ENCODE results near the gene SAP30BP.

Gene SAP30BP

DNA sequence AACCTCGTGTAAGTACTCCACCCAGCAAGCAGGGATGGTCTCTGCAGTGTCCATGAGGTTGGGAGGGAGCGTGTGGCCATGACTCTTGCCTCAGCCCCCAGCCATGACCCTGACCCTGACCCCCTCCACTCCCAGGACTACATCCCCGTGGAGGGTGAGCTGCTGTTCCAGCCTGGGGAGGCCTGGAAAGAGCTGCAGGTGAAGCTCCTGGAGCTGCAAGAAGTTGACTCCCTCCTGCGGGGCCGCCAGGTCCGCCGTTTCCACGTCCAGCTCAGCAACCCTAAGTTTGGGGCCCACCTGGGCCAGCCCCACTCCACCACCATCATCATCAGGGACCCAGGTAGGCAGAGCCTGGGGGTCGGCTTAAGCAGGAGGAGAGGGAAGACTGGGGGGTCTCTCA lies 81.6 kb downstream of the SAP30BP start:
- DNase-seq = no peak

GRCh38 chr17:75749545-75750389 lies 82.6 kb downstream of the SAP30BP start:
- peak; percentile 39 for DNase-seq

- no peak for DNase-seq
These were observed 83.7 kb downstream of the SAP30BP start for GRCh38 chr17:75750661-75751423.

- DNase-seq = no peak
These were observed 84.7 kb downstream of the SAP30BP start for GRCh38 chr17:75751676-75752404.

GRCh38 chr17:75752405-75752709 lies 85.2 kb downstream of the SAP30BP start:
- DNase-seq = no peak

DNA sequence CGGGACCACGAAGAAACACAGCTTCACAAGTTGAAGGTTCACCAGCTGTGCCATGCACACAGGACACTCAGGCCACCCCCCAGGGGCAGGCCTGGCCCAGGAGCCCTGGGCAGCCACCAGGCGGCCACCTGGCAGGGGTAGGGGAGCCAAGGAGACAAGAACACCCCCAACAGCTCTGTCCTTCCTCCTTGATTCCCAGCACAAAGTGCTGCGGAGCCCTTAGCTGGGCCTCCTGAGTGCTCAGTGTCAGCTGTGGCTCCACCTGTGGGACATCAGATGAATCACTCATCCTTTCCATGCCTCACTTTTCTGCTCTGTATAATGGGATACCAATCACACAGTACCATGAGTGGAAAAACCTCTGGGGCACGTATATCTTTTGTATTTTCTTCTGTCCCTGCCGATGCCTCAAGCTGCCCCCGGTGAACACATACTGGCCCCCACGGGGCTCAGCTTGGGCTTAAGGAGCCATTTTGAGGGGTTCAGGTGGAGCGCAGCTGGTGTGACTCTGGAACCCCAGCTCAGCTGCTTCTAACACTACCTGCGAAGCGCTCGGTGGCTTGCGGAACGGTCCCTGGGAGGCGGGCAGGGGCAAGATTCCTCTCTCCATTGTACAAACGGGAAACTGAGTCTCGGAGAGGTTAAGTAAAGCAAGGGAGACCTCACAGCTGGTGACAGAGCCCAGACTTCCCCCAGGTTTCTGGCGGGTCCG lies 85.8 kb downstream of the SAP30BP start:
- DNase-seq = no peak

DNA sequence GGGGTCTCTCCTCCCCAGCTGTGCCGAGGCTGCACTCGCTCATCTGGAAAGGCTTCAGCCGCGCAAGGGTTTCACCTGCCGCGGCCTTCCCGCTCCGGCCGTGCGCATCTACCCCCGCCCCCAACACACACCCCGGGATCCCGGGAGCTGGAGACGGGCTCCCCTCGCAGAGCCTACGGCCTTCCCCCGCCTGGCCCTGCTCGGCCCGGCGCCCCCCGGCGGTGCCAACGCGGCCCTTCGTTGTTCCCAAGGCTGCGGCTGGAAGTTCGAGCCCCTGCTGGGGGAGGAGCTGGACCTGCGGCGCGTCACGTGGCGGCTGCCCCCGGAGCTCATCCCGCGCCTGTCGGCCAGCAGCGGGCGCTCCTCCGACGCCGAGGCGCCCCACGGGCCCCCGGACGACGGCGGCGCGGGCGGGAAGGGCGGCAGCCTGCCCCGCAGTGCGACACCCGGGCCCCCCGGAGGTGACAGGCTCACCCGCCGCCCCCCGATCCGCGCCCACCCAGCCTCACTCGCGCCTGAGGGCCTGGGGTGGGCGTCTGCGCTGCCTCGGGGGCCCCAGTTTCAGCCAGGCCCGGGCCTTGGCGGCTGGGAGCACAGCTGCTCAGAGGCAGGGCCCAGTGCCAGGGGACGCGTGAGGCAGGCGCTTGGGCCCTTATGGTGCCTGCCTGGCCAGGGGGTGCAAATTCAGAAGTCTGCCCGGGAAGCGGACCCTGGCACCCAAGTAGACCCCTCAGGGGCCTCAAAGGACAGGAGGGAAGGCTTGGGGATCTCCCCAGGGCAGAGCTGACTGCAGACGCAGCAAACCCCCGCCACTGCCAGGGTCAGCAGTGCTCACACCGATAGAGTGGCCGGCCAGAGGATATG lies 86.6 kb downstream of the SAP30BP start:
- peak; percentile 43 for DNase-seq

- no peak for DNase-seq
These were observed 87.5 kb downstream of the SAP30BP start for GRCh38 chr17:75754378-75755204.

DNA sequence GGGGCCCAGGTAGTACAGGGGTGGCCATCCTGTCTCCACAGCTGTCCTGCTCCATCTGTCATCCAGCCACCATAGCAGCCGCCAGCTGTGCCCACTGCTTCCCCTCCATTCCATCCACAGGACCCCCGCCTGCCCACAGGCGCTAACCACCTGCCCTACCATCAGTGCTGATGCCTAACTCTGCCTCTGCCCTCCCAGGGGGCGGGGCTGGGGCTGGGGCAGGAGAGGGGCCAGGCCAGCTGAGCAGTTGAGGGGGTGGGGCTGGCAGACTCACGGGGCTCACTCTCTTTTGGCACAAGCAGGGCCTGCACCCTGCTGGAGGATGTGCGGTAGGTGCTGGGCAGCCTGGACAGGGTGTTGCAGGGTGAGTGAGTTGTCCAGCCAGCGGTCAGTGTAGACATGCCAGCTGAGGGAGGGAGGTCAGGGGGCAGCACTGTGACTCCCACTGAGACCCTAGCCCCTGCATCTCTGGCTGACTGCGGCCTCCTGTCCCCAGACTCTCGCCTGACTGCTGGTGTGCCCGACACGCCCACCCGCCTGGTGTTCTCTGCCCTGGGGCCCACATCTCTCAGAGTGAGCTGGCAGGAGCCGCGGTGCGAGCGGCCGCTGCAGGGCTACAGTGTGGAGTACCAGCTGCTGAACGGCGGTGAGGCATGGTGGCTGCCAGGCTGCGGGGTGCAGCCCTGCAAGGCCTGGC lies 88.2 kb downstream of the SAP30BP start:
- no peak for DNase-seq

GRCh38 chr17:75755990-75756389 lies 88.9 kb downstream of the SAP30BP start:
- DNase-seq = no peak

DNA sequence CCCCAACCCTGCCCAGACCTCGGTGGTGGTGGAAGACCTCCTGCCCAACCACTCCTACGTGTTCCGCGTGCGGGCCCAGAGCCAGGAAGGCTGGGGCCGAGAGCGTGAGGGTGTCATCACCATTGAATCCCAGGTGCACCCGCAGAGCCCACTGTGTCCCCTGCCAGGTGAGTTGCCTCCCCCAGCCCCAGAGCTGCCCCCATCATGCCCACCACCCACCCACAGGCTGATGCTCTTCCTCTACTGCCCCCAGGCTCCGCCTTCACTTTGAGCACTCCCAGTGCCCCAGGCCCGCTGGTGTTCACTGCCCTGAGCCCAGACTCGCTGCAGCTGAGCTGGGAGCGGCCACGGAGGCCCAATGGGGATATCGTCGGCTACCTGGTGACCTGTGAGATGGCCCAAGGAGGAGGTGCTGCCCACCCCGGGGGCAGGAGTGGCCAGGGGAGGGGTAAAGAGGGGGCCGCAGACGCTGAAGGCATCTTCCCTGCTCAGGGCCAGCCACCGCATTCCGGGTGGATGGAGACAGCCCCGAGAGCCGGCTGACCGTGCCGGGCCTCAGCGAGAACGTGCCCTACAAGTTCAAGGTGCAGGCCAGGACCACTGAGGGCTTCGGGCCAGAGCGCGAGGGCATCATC lies 89.4 kb downstream of the SAP30BP start:
- DNase-seq = no peak

DNA sequence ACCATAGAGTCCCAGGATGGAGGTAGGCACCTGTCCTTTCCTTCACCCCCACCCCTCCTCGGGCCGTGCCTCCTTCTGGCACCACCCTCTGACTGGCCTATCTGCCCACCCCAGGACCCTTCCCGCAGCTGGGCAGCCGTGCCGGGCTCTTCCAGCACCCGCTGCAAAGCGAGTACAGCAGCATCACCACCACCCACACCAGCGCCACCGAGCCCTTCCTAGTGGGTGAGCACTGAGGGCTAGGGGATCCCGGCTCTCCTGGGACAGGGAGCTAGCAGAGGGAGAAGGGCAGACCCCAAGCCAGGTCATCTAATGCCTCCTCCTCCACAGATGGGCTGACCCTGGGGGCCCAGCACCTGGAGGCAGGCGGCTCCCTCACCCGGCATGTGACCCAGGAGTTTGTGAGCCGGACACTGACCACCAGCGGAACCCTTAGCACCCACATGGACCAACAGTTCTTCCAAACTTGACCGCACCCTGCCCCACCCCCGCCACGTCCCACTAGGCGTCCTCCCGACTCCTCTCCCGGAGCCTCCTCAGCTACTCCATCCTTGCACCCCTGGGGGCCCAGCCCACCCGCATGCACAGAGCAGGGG lies 90.0 kb downstream of the SAP30BP start:
- DNase-seq = no peak
